Psoas muscle (tissue), 8 donors: Measurements from ENCODE around the gene AKAP8L. TPM values are rescaled to one million over a fixed set of nuclear protein-coding genes. Genes with fewer than 3 reads are reported as not detected.

Experiments
- ATAC-seq, 4 donors: fragments of 200-7000 bp; cut with Tn5 transposase; one replicate each; pipeline ENCODE4 v1.9.1; 2020; ENCODE audit warnings: moderate library complexity in 3 of 4, mild to moderate bottlenecking in 2 of 4
- DNase-seq, 2 donors: peaks; one replicate each; pipeline ENCODE4 v3.0.0-alpha.2; 2020
- H3K27ac ChIP-seq: fragments of 200-600 bp; one replicate; pipeline ENCODE4 v1.8.0; 2022
- H3K27me3 ChIP-seq, 3 donors: fragments of 200-600 bp in 1 of 3; one replicate each; pipeline versions ENCODE4 v1.6.1 to v1.8.0; 2013 to 2022; ENCODE audit warnings: low read length in 2 of 3, mild to moderate bottlenecking in 2 of 3, moderate library complexity in 1 of 3; ENCODE audit not compliant: insufficient read depth in 3 of 3
- H3K36me3 ChIP-seq, 2 donors: fragments of 200-600 bp in 1 of 2; one replicate each; pipeline versions ENCODE4 v1.6.1 to v1.8.0; 2013 to 2022; ENCODE audit warnings: low read depth in 1 of 2, mild to moderate bottlenecking in 1 of 2, moderate library complexity in 1 of 2; ENCODE audit not compliant: insufficient read depth in 1 of 2
- H3K4me1 ChIP-seq: fragments of 200-600 bp; one replicate; pipeline ENCODE4 v1.8.0; 2022
- H3K4me3 ChIP-seq: fragments of 200-600 bp; one replicate; pipeline ENCODE4 v1.8.0; 2022; ENCODE audit warnings: mild to moderate bottlenecking
- H3K9me3 ChIP-seq: fragments of 200-600 bp; one replicate; pipeline ENCODE4 v1.8.0; 2022
- WGBS, 3 donors: extraction: QIAGEN DNeasy Blood & Tissue Kit; methylation state at CpG; one replicate each; pipeline versions ENCODE4 v1.1.6 to v1.1.7; 2013; 5-methylcytosine and 5-hydroxymethylcytosine counted together
- intact Hi-C, 2 donors: fragments of 100-400 bp; cut with DNase I; formaldehyde crosslinking; loops; one replicate each; pipeline versions ENCODE4 v1.11.0 to v1.14.2; 2022
- polyA plus RNA-seq, 3 donors: library from polyadenylated mRNA; stranded (reverse); fragments of 200-250 nt; gene quantifications; one replicate each; pipeline ENCODE4 v1.2.3, GENCODE V29; 2013
- total RNA-seq, 4 donors: library from RNA; stranded (reverse); fragmentation: NEBNext Ultra II Directional in 2 of 4; extraction: Animal tissue kit (Norgen Biotek cat#: 25700) in 2 of 4; gene quantifications; one replicate each; pipeline versions ENCODE4 v1.2.1 to v1.2.4, GENCODE V29; 2021 to 2023
- TF ChIP-seq, protein P1 (sequence below): fragments of 200-600 bp; IDR thresholded peaks from one replicate; pipeline ENCODE4 v1.8.0; 2022; ENCODE audit warnings: antibody characterized with exemption
- donor health status: healthy with polysubstance abuse.
- donor health status: DM: no; HTN: no; CAD: no; lungs with moderate emphysema.
- donor health status: Bipolar disorder and iron deficiency.
- donor health status: healthy.
- donor health status: DM: yes; HTN: yes; CAD: no.
- donor health status: DM: no; HTN: no; CAD: no.
- donor health status: DM: no; HTN: no; CAD: no.
- donor health status: DM: yes; HTN: yes; CAD: no.

The AKAP8L gene
- total and polyA plus RNA-seq, 7 donors: 34.6 to 72.9 (median 51.1) TPM

DNA sequence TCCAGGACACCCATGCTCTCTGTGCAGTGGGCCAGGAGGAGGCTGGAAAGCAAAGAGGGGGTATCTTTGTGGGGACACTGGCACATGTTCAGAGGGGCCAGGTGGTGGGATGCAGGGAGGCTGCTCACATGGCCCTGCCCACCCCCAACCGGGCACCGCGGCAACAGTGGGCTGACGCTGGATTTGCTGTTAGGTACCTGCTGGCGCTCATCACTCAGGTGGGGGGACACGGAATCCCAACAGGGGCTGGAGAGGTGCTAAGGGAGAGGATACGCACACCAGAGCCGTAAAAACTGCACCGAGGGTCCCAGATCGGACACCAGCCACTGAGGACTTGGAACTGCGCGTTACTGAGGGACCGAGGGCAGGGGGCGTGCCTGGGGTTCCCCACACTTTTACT, 19.2 kb downstream of the AKAP8L start:
- TF ChIP-seq, protein P1, sequence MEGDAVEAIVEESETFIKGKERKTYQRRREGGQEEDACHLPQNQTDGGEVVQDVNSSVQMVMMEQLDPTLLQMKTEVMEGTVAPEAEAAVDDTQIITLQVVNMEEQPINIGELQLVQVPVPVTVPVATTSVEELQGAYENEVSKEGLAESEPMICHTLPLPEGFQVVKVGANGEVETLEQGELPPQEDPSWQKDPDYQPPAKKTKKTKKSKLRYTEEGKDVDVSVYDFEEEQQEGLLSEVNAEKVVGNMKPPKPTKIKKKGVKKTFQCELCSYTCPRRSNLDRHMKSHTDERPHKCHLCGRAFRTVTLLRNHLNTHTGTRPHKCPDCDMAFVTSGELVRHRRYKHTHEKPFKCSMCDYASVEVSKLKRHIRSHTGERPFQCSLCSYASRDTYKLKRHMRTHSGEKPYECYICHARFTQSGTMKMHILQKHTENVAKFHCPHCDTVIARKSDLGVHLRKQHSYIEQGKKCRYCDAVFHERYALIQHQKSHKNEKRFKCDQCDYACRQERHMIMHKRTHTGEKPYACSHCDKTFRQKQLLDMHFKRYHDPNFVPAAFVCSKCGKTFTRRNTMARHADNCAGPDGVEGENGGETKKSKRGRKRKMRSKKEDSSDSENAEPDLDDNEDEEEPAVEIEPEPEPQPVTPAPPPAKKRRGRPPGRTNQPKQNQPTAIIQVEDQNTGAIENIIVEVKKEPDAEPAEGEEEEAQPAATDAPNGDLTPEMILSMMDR: no peak
- Histone ChIP-seq H3K4me3 (no peak overlapping the region), H3K4me1 (peaks cover 52% of the 10 kb centered on the region), H3K36me3 (peaks cover 30 to 78% of the 10 kb centered on the region in 2 donors), H3K27ac (peak overlapping the region; percentile 74), H3K27me3 (no peaks in the 10 kb centered on the region), H3K9me3 (no peaks in the 10 kb centered on the region)
- intact Hi-C loops: loop anchor here in 1 of 2 donors (2.0 kb wide), 1 partner anchor 31 kb away; no protein-coding TSS in a partner anchor
- no peak for ATAC-seq
- DNase-seq: no peak
- 93 to 96% (median 94%) methylated on average over 14 of the region's 14 CpGs for WGBS, 3 donors

DNA sequence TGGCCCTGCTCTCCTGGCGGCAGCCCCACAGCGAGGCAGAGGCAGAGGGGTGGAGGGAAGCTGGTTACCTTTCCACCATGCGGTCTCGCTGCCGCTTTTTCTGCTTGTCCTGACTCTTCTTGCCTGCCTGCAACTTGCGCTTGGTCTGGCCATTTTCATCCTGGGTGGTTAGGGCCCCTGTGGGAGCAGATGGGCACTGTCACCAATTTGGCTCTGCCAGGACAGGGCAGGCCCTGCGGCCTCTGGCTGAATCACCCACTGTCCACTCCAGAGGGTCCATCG, 19.6 kb downstream of the AKAP8L start:
- Histone ChIP-seq H3K9me3 (no peaks in the 10 kb centered on the region), H3K27ac (peak overlapping the region; percentile 74), H3K27me3 (no peaks in the 10 kb centered on the region), H3K4me3 (no peak overlapping the region), H3K4me1 (peaks cover 47% of the 10 kb centered on the region), H3K36me3 (peaks cover 30 to 83% of the 10 kb centered on the region in 2 donors)
- DNase-seq (no peak), ATAC-seq (peak; percentile 4 to 17 (median 10))
- intact Hi-C loops: no loop called here
- 66 to 91% (median 67%) methylated on average over 8 of the region's 8 CpGs for WGBS, 3 donors
- TF ChIP-seq, protein P1: no peak

- intact Hi-C loops: no loop called here
- Histone ChIP-seq H3K4me3 (no peak overlapping the region), H3K9me3 (no peaks in the 10 kb centered on the region), H3K4me1 (peaks cover 42% of the 10 kb centered on the region), H3K27ac (peak overlapping the region; percentile 74), H3K27me3 (no peaks in the 10 kb centered on the region), H3K36me3 (peaks cover 30 to 88% of the 10 kb centered on the region in 2 donors)
- 71 to 82% (median 72%) methylated on average over 39 to 50 of the region's 50 CpGs for WGBS, 3 donors
- peak; percentile 80 to 83 (median 81) for ATAC-seq
- peak; percentile 61 to 92 for DNase-seq
- TF ChIP-seq, protein P1: no peak
Measured at GRCh38 chr19:15398501-15399233, 20.1 kb downstream of the AKAP8L start.

DNA sequence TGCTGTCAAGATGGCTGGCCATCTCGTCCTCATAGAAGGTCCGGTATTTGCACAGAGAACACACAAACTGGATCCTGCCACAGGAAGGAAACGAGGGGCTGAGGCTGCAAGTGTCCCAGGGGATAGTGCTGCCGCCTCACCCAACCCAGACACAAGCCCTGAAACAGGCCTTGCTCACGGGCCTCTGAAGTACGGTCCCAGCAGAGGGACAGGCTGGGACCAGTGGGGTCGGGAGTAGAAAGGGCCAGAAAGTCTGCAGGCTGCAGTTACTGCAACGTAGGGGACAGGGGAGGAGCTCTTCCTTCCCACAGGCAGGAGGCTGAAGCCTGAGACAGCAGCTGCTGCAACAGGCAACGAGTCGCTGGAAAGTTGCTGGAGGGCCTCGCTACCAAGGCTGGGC, 21.0 kb downstream of the AKAP8L start:
- intact Hi-C loops: no loop called here

More for the DNA sequence above, 21.0 kb downstream of the AKAP8L start:
- Histone ChIP-seq H3K36me3 (peaks cover 30 to 88% of the 10 kb centered on the region in 2 donors), H3K27ac (no peak overlapping the region), H3K4me1 (peaks cover 33% of the 10 kb centered on the region), H3K4me3 (no peak overlapping the region), H3K27me3 (no peaks in the 10 kb centered on the region), H3K9me3 (no peaks in the 10 kb centered on the region)
- no peak for DNase-seq
- TF ChIP-seq, protein P1: no peak
- no peak for ATAC-seq
- WGBS, 3 donors: 67 to 73% (median 71%) methylated on average over 11 of the region's 11 CpGs
